Liver (tissue), 9 donors: ENCODE data around the gene PAX9. TPM values are rescaled to one million over a fixed set of nuclear protein-coding genes. Genes with fewer than 3 reads are reported as not detected.

Experiments used
- DNase-seq: peaks from one replicate; pipeline ENCODE4 v3.0.0-alpha.2; 2017; ENCODE audit warnings: low spot score
- H3K27ac ChIP-seq, 2 donors: one replicate each; pipeline ENCODE4 v1.7.0; 2013; ENCODE audit warnings: inconsistent platforms in 2 of 2, low read length in 2 of 2, control low read depth in 1 of 2, low read depth in 1 of 2, mild to moderate bottlenecking in 1 of 2
- H3K27me3 ChIP-seq, 4 donors: one replicate each; pipeline versions ENCODE4 v1.6.1 to v1.7.0; 2013; ENCODE audit warnings: low read length in 3 of 4, inconsistent platforms in 1 of 4, mild to moderate bottlenecking in 1 of 4, moderate library complexity in 1 of 4; ENCODE audit not compliant: control insufficient read depth in 4 of 4, insufficient read depth in 4 of 4
- H3K36me3 ChIP-seq, 4 donors: one replicate each; pipeline versions ENCODE4 v1.6.1 to v1.7.0; 2013; ENCODE audit warnings: low read length in 3 of 4, mild to moderate bottlenecking in 3 of 4, low read depth in 1 of 4, moderate library complexity in 1 of 4; ENCODE audit not compliant: control insufficient read depth in 4 of 4, insufficient read depth in 3 of 4
- H3K4me1 ChIP-seq, 4 donors: one replicate each; pipeline versions ENCODE4 v1.6.1 to v1.7.0; 2013; ENCODE audit warnings: low read length in 3 of 4, mild to moderate bottlenecking in 3 of 4, moderate library complexity in 1 of 4; ENCODE audit not compliant: control insufficient read depth in 4 of 4, insufficient read depth in 4 of 4
- H3K4me3 ChIP-seq, 3 donors: one replicate each; pipeline versions ENCODE4 v1.6.1 to v1.7.0; 2013; ENCODE audit warnings: low read length in 3 of 3, control low read depth in 1 of 3, low read depth in 1 of 3, mild to moderate bottlenecking in 1 of 3
- H3K9ac ChIP-seq, 2 donors: one replicate each; pipeline ENCODE4 v1.7.0; 2013; ENCODE audit warnings: low read length in 2 of 2, mild to moderate bottlenecking in 2 of 2, moderate library complexity in 2 of 2, control low read depth in 1 of 2, low read depth in 1 of 2
- H3K9me3 ChIP-seq, 4 donors: one replicate each; pipeline versions ENCODE4 v1.6.1 to v1.7.0; 2013; ENCODE audit warnings: low read length in 3 of 4; ENCODE audit not compliant: control insufficient read depth in 4 of 4
- ATF3 ChIP-seq: IDR thresholded peaks from 2 replicates; pipeline ENCODE4 v1.6.1; 2016; ENCODE audit warnings: antibody characterized with exemption
- CTCF ChIP-seq: fragments of 150-350 bp; IDR thresholded peaks from 2 replicates; pipeline ENCODE4 v1.5.1; 2017; ENCODE audit warnings: improper control_type of control experiment, low read depth, low read length; ENCODE audit not compliant: missing input control
- EGR1 ChIP-seq, 2 donors: IDR thresholded peaks; 2 replicates each; pipeline ENCODE4 v1.6.1; 2016 to 2018; ENCODE audit warnings: antibody characterized with exemption in 2 of 2, low read depth in 2 of 2
- FOXA1 ChIP-seq: IDR thresholded peaks from 2 replicates; pipeline ENCODE4 v1.6.1; 2016; ENCODE audit warnings: antibody characterized with exemption
- FOXA2 ChIP-seq: IDR thresholded peaks from 2 replicates; pipeline ENCODE4 v1.6.1; 2016; ENCODE audit warnings: antibody characterized with exemption
- GABPA ChIP-seq, 2 donors: IDR thresholded peaks in 1 of 2; conservative IDR thresholded peaks in 1 of 2; 2 replicates each; pipeline ENCODE4 v1.6.1; 2016; ENCODE audit warnings: antibody characterized with exemption in 2 of 2, mild to moderate bottlenecking in 1 of 2, moderate library complexity in 1 of 2
- HNF4A ChIP-seq, 2 donors: conservative IDR thresholded peaks; 2 replicates each; pipeline ENCODE4 v1.6.1; 2016; ENCODE audit warnings: antibody characterized with exemption in 2 of 2, mild to moderate bottlenecking in 2 of 2
- HNF4G ChIP-seq: IDR thresholded peaks from 2 replicates; pipeline ENCODE4 v1.6.1; 2016; ENCODE audit warnings: antibody characterized with exemption
- JUND ChIP-seq, 2 donors: IDR thresholded peaks; 2 replicates each; pipeline ENCODE4 v1.6.1; 2016; ENCODE audit warnings: antibody characterized with exemption in 2 of 2
- MAX ChIP-seq: IDR thresholded peaks from 2 replicates; pipeline ENCODE4 v1.6.1; 2016; ENCODE audit warnings: antibody characterized with exemption
- NR2F2 ChIP-seq: IDR thresholded peaks from 2 replicates; pipeline ENCODE4 v1.6.1; 2016; ENCODE audit warnings: antibody characterized with exemption
- RAD21 ChIP-seq, 2 donors: IDR thresholded peaks; 2 replicates each; pipeline ENCODE4 v1.6.1; 2016; ENCODE audit warnings: antibody characterized with exemption in 2 of 2, mild to moderate bottlenecking in 2 of 2
- REST ChIP-seq: IDR thresholded peaks from 2 replicates; pipeline ENCODE4 v1.6.1; 2016; ENCODE audit warnings: antibody characterized with exemption, mild to moderate bottlenecking
- RXRA ChIP-seq, 2 donors: IDR thresholded peaks; 2 replicates each; pipeline ENCODE4 v1.6.1; 2017 to 2018; ENCODE audit warnings: antibody characterized with exemption in 2 of 2, mild to moderate bottlenecking in 1 of 2
- SP1 ChIP-seq: IDR thresholded peaks from 2 replicates; pipeline ENCODE4 v1.6.1; 2018; ENCODE audit warnings: antibody characterized with exemption, mild to moderate bottlenecking
- TAF1 ChIP-seq: conservative IDR thresholded peaks from 2 replicates; pipeline ENCODE4 v1.6.1; 2016; ENCODE audit warnings: antibody characterized with exemption, mild to moderate bottlenecking
- YY1 ChIP-seq: IDR thresholded peaks from 2 replicates; pipeline ENCODE4 v1.6.1; 2016; ENCODE audit warnings: antibody characterized with exemption, mild to moderate bottlenecking
- ZBTB33 ChIP-seq: IDR thresholded peaks from 2 replicates; pipeline ENCODE4 v1.6.1; 2016; ENCODE audit warnings: antibody characterized with exemption
- WGBS: extraction: QIAGEN DNeasy Blood & Tissue Kit; methylation state at CpG from one replicate; pipeline ENCODE4 v1.1.7; 2013; 5-methylcytosine and 5-hydroxymethylcytosine counted together
- polyA plus RNA-seq, 2 donors: library from polyadenylated mRNA; stranded (reverse) in 1 of 2; unstranded in 1 of 2; fragments of 200-250 nt in 1 of 2; fragments of >200 nt in 1 of 2; fragmentation: Nextera tagmentation in 1 of 2; extraction: Ambion mirVana in 1 of 2; gene quantifications; one replicate each; pipeline versions ENCODE4 v1.2.1 to v1.2.3, GENCODE V29; 2013 to 2015
- total RNA-seq, 2 donors: library from RNA; depleted of rRNA; stranded (reverse); fragments of >200 nt; gene quantifications; one replicate each; pipeline ENCODE4 v1.2.3, GENCODE V29; 2014
- donor health status: healthy.
- donor health status: healthy.
- donor health status: healthy.
- donor health status: healthy.
- donor health status: healthy.

PAX9 gene
- total and polyA plus RNA-seq, 4 donors = 0.03 TPM; not detected in 3

- peaks cover 0 to 1% (median 0%) of the 10 kb centered on the region in 4 donors for H3K9me3 ChIP-seq
- no peak overlapping the region for H3K9ac ChIP-seq
- H3K4me3 ChIP-seq = no peak overlapping the region
- H3K36me3 ChIP-seq = no peaks in the 10 kb centered on the region
- DNase-seq = no peak
- TF ChIP-seq REST (no peak), GABPA (IDR thresholded peaks at IDR 0.05 in 1 of 2, conservative IDR thresholded peaks at IDR 0.05 in 1 of 2) (no peak), JUND (IDR thresholded peaks at IDR 0.05) (no peak), RXRA (IDR thresholded peaks at IDR 0.05) (no peak), FOXA2 (no peak), ATF3 (no peak), NR2F2 (no peak), FOXA1 (no peak), YY1 (no peak), SP1 (no peak), MAX (no peak), TAF1 (no peak), HNF4A (conservative IDR thresholded peaks at IDR 0.05) (no peak), ZBTB33 (no peak), CTCF (no peak), RAD21 (IDR thresholded peaks at IDR 0.05) (no peak), EGR1 (IDR thresholded peaks at IDR 0.05; ENCODE audit: low read depth in 2 of 2) (no peak), HNF4G (no peak)
- H3K27ac ChIP-seq = no peak overlapping the region
- no peaks in the 10 kb centered on the region for H3K27me3 ChIP-seq
- H3K4me1 ChIP-seq = no peaks in the 10 kb centered on the region
- WGBS = 97% methylated on average over 1 of the region's 1 CpG
Observed at GRCh38 chr14:36700651-36701050, 39.0 kb downstream of the PAX9 start.
